ENCODE measurements around the gene PTPRK. TPM values are rescaled to one million over a fixed set of nuclear protein-coding genes. Genes with fewer than 3 reads are reported as not detected.

PTPRK gene
- total RNA-seq, 1 experiment from 2014 or later = 34.2 TPM

DNA sequence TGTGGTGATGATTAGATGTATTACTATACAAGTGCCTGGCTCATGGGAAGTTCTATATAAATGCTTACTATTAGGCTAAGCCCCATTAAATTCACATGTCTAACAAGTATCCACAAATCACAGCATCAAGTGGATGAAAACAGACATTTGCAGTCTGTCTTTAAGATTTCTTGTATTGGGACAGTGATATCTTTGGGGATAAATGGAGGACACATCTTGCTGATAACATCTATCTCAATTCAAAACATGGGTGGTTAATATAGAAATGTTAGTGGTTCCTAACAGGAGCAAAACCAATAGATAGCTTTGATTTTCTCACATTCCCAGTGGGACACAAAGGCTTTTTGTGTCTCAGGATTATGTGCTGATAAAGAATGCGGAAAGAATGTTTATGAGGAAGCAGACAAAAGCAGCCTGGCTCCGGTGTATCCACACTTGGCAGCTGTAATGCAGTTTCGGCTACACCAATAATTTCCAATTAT is 29.3 kb downstream of the PTPRK start:
- Histone ChIP-seq H3K79me2 (ENCODE audit: insufficient read depth, low read length) (no peaks in the 10 kb centered on the region), H3K4me2 (ENCODE audit: low read length) (peak overlapping the region; percentile 48), H3K27me3 (ENCODE audit: insufficient read depth, low read length) (no peaks in the 10 kb centered on the region), H2AFZ (ENCODE audit: low read depth, low read length, poor library complexity, severe bottlenecking) (no peak overlapping the region), H3K27ac (ENCODE audit: low read depth, low read length) (peak overlapping the region; percentile 27; the same call in 1 of the 2 replicates), H3K36me3 (ENCODE audit: control insufficient read depth in 1 of 2, insufficient read depth in 2 of 2, low read length in 2 of 2) (no peaks in the 10 kb centered on the region), H3K4me1 (ENCODE audit: control insufficient read depth in 1 of 2, insufficient read depth in 2 of 2, low read length in 2 of 2) (peaks cover 0 to 15% of the 10 kb centered on the region in 2 experiments; a peak in 2 of 4 replicates), H3K9ac (ENCODE audit: low read length) (peak overlapping the region; percentile 32; the same call in 1 of the 2 replicates), H3K4me3 (replicated peaks in 1 of 2; ENCODE audit: low read depth in 1 of 2, low read length in 2 of 2) (no peak overlapping the region), H4K20me1 (ENCODE audit: insufficient read depth) (no peaks in the 10 kb centered on the region), H3K9me2 (ENCODE audit: insufficient read depth) (no peaks in the 10 kb centered on the region), H3K9me3 (ENCODE audit: control insufficient read depth in 1 of 2, insufficient read depth in 1 of 2, low read depth in 1 of 2, low read length in 2 of 2) (no peaks in the 10 kb centered on the region)
- ATAC-seq (peak; percentile 60), DNase-seq (ENCODE audit: low read depth, low spot score) (peak; percentile 28)
- TF ChIP-seq SP1 (IDR thresholded peaks at IDR 0.05; ENCODE audit: low read depth) = peak; percentile 22; the same call in 1 of the 2 replicates
- TF ChIP-seq, protein P1, sequence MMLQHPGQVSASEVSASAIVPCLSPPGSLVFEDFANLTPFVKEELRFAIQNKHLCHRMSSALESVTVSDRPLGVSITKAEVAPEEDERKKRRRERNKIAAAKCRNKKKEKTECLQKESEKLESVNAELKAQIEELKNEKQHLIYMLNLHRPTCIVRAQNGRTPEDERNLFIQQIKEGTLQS (IDR thresholded peaks at IDR 0.05) = no peak
- ChIA-PET CTCF (no interaction called here), POLR2A (no interaction called here), RAD21 (ENCODE audit: low non-redundant PET in 1 of 2, low total read pairs in 2 of 2, uncharacterized antibody in 2 of 2, unreplicated experiment in 2 of 2) (no interaction called here)
- intact Hi-C loops (cut with micrococcal nuclease) = no loop called here
- BruUV-seq (replicated peaks) = no TSS peak

DNA sequence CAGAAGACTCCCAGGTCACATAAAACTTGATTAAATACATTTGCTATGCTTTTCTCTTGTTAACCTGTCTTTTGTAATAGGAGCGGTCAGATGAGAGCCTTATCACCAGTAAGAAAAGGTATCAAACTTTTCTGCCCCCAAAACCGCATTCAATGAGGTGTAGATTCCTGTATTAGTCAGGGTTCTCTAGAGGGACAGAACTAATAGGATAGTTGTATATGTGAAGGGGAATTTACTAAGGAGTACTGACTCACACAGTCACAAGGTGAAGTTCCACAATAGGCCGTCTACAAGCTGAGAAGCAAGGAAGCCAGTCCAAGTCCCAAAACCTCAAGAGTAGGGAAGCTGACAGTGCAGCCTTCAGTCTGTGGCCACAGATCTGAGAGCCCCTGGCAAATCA is 32.7 kb downstream of the PTPRK start:
- no TSS peak for BruUV-seq (replicated peaks)
- H3K9me3 ChIP-seq (ENCODE audit: control insufficient read depth in 1 of 2, insufficient read depth in 1 of 2, low read depth in 1 of 2, low read length in 2 of 2) = no peaks in the 10 kb centered on the region
- TF ChIP-seq JUND (IDR thresholded peaks at IDR 0.05) (no peak), EZH2phosphoT487 (IDR thresholded peaks at IDR 0.05; ENCODE audit: borderline replicate concordance) (no peak), CEBPB (IDR thresholded peaks at IDR 0.05; ENCODE audit: low read depth) (no peak), FOSL1 (IDR thresholded peaks at IDR 0.05; ENCODE audit: low read depth) (no peak), SRF (IDR thresholded peaks at IDR 0.05; ENCODE audit: low read depth) (no peak), ZFX (IDR thresholded peaks at IDR 0.05) (no peak), ELF1 (IDR thresholded peaks at IDR 0.05; ENCODE audit: borderline replicate concordance, low read depth) (no peak), EZH2 (IDR thresholded peaks at IDR 0.05) (no peak), SP1 (IDR thresholded peaks at IDR 0.05; ENCODE audit: low read depth) (no peak), TCF7L2 (IDR thresholded peaks at IDR 0.05; ENCODE audit: borderline replicate concordance, extremely low read depth, insufficient read depth, insufficient read length) (no peak)
- TF ChIP-seq, protein P2, sequence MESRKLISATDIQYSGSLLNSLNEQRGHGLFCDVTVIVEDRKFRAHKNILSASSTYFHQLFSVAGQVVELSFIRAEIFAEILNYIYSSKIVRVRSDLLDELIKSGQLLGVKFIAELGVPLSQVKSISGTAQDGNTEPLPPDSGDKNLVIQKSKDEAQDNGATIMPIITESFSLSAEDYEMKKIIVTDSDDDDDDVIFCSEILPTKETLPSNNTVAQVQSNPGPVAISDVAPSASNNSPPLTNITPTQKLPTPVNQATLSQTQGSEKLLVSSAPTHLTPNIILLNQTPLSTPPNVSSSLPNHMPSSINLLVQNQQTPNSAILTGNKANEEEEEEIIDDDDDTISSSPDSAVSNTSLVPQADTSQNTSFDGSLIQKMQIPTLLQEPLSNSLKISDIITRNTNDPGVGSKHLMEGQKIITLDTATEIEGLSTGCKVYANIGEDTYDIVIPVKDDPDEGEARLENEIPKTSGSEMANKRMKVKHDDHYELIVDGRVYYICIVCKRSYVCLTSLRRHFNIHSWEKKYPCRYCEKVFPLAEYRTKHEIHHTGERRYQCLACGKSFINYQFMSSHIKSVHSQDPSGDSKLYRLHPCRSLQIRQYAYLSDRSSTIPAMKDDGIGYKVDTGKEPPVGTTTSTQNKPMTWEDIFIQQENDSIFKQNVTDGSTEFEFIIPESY (IDR thresholded peaks at IDR 0.05; ENCODE audit: extremely low read depth, insufficient replicate concordance, low read length) = no peak
- TF ChIP-seq, protein P1 (IDR thresholded peaks at IDR 0.05) = no peak
- H3K9ac ChIP-seq (ENCODE audit: low read length) = no peak overlapping the region
- no peaks in the 10 kb centered on the region for H3K9me2 ChIP-seq (ENCODE audit: insufficient read depth)
- ATAC-seq = no peak
- no peaks in the 10 kb centered on the region for H3K27me3 ChIP-seq (ENCODE audit: insufficient read depth, low read length)
- no peak for DNase-seq (ENCODE audit: low read depth, low spot score)
- H3K4me2 ChIP-seq (ENCODE audit: low read length) = no peak overlapping the region
- ChIA-PET RAD21 (ENCODE audit: low non-redundant PET in 1 of 2, low total read pairs in 2 of 2, uncharacterized antibody in 2 of 2, unreplicated experiment in 2 of 2) (no interaction called here), CTCF (no interaction called here), POLR2A (interaction anchor here (1.4 kb wide), 1 partner anchor 8 kb away, joined by 3 read pairs; no protein-coding TSS in a partner anchor)
- no peaks in the 10 kb centered on the region; the same call in 1 of the 2 replicates for H3K79me2 ChIP-seq (ENCODE audit: insufficient read depth, low read length)
- H3K36me3 ChIP-seq (ENCODE audit: control insufficient read depth in 1 of 2, insufficient read depth in 2 of 2, low read length in 2 of 2) = no peaks in the 10 kb centered on the region
- no peak overlapping the region for H3K4me3 ChIP-seq (replicated peaks in 1 of 2; ENCODE audit: low read depth in 1 of 2, low read length in 2 of 2)
- no peaks in the 10 kb centered on the region for H4K20me1 ChIP-seq (ENCODE audit: insufficient read depth)
- H2AFZ ChIP-seq (ENCODE audit: low read depth, low read length, poor library complexity, severe bottlenecking) = no peak overlapping the region
- intact Hi-C loops (cut with micrococcal nuclease) = no loop called here
- no peak overlapping the region for H3K27ac ChIP-seq (ENCODE audit: low read depth, low read length)
- peaks cover 0 to 15% of the 10 kb centered on the region in 2 experiments; a peak in 2 of 4 replicates for H3K4me1 ChIP-seq (ENCODE audit: control insufficient read depth in 1 of 2, insufficient read depth in 2 of 2, low read length in 2 of 2)
